Inflammatory macrophage treated with lipopolysaccharide for 4 hours (primary cell): ENCODE data around the gene TEX30.

Source experiments
- DNase-seq: peaks from one replicate; pipeline ENCODE4 v3.0.0-alpha.2; 2020

TEX30 gene

DNA sequence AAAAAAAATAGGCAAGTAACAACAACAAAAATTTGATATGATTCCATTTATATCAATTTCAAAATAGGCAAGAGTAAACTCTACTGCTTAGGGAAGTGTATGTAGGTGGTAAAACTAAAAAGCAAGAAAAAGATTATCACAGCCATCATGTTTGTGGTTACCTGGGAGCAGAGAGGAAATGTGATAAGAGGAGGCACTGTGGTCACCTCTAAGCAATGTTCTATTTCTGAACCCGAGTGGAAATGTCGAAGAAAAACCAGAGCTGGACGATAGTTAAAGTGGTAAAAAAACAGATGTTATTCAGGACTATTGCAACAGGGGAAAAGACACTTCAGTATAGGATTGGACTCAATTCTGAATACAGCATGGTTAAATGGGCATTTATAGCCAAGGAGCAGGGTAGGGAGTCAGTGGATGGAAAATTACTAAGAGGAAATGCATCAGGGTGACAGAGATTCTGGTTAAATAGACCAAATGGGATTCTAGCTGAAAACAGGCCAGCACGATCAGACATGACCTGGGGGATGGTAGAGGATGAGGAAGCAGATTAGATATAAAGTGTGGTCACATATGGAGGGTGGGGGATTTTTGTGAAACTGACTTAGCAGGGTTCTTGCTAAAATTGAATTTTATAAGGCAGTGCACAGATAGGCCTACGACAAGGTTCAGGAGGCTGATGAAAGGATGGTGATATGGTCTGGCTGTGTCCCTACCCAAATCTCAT lies 6.0 kb upstream of the TEX30 start:
- no peak for DNase-seq

DNA sequence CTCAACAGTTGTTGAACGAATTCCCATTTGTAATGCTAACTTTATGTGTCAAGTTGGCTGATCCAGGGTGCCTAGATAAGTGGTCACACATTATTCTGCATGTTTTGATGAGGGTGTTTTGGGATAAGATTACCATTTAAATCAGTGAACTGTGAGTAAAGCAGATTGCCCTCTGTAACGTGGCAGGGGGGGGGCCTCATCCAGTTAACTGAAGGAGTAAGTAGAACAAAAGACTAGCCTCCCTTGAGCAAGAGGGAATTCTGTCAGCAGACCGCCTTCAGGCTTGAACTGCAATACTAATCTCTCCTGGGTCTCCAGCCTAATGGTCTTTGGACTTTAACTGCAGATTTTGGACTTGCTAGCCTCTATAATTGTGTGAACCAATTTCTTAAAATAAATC lies 4.2 kb upstream of the TEX30 start:
- DNase-seq = no peak

DNA sequence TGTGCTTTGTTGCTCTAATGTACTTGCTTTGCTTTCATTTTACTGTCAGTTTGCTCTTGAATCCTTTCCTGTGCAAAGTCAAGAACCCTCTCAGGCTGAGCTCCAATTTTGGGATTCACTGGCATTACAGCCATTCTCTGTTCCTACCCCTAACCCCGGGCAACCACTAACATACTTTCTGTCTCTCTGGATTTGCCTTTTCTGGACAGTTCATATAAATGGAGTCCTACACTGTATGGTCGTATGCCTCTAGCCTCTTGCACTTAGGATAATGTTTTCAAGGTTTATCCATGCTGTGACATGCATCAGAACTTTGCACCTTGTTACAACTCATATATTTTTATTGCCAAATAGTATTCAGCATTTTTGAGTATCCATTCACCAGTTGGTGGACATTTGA lies 2.7 kb upstream of the TEX30 start:
- no peak for DNase-seq

DNA sequence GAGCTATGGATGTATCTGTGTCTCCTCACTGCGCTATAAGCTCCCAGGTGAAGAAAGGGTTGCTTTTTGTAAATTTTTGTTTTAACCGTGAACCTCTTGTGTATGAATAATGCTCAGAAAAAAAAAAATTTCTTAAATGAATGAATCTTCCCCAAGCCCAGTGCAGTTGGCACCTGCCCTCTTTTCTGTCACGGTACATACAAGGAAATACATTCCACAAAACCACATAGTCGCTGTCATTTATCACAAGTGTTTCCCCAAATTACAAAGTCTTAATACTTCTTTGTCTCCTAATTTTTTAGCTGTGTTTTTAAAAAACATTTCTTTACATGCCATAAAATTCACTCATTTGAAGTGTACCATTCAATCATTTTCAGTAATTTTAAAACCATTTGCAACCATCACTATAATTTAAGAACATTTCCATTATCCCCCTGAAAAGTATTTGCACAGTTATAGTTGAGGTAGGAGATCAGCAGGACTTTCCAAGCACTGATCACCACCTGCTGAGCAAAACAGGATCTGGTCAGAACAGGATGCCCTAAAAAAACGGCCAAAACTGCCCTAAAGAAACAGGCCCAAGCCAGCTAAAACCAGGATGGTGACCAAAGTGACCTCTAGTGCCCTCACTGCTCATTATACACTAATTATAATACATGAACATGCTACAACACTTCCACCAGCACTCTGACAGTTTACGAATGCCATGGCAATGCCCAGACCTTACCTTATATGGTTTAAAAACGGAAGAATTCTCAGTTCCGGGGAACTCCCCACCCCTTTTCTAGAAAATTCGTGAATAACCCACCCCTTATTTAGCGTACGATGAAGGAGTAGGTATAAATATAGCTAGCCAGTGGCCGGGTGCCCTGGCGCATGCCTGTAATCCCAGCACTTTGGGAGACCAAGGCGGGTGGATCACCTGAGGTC lies 1.3 kb upstream of the TEX30 start:
- DNase-seq = no peak

DNA sequence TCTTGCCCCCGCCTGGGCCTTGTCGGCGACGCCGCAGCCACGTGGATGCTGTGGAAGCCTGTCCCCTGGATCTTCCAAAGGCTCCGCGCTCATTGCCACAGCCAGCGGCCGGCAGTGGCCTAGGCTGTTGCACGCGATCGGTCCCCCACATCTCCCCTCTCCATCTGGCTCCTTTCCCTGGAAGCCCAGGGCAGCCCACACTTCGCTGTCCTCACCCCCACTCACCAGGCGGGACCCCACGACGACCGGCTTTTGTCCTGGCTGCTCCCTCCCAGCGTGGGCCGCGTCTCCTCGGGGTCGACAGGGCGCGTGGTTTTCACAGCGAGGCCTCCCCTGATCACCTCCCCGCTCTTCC lies 605 bp upstream of the TEX30 start:
- DNase-seq = no peak

DNA sequence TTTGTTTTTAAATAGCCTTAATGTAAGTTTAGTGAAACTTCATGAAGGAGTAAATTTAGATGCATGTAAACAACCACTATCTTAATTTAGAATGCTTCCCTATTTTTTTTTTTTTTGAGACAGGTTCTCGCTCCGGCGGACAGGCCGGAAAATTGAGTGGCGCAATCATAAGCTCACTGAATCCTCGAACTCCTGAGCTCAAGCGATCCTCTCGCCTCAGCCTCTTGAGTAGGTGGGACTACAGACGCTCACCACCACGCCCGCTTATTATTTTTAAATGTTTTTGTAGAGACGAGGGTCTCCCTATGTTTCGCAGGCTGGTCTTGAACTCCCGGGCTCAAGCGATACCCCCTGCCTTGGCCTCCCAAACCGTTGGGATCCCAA lies 1.6 kb downstream of the TEX30 start:
- DNase-seq = no peak

DNA sequence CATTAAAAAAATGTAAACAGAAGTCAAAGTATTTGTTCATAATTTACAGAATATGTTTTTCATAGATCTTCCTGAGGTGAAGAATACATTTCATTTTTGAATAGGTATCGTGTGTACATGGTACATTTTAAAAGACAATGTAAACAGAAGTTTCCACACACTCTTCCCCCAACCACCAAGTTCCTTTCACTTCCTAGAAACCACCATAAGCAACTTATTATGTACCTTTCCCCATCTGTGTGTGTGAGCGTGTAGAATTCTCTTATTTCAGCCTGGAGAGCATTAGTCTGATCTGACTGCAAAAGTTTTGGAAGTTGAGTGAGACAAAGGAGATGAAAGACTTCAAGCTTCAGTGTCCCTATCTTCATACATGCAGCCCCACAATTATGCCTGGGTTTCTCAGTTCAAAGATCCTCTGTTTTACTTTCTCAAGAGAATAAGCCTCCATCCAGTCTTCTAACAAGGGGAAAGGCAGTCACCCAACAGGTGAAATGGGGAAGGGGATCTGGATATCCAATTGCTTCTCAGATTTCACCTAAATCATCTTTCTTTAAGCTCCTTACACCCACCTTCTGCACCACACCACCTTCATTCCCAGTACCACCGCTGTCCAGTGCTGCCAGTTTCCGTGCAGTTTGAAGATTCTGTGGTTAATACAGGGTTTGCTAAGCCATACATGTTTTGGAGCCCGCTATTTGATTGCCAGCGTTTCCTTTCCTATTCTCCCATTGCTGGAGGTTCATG lies 2.1 kb downstream of the TEX30 start:
- DNase-seq = peak; percentile 17

DNA sequence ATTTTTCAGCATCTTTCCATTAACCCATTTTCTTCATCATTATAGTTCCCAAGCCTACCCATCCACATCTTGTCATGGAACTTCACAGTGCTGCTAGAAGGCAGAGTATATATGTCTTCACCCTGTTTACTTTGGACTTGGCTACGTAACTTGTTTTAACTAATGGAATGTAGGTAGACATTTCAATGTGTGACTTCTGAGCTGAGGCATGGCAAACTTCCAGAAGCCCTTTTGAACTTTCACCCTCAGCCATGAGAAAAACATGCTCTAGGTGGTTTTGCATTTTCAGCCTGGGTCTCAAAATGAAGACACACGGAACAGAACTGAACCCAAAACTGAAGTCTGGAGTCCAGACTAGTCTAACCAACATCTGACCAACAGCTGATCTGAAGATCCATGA lies 3.2 kb downstream of the TEX30 start:
- no peak for DNase-seq

DNA sequence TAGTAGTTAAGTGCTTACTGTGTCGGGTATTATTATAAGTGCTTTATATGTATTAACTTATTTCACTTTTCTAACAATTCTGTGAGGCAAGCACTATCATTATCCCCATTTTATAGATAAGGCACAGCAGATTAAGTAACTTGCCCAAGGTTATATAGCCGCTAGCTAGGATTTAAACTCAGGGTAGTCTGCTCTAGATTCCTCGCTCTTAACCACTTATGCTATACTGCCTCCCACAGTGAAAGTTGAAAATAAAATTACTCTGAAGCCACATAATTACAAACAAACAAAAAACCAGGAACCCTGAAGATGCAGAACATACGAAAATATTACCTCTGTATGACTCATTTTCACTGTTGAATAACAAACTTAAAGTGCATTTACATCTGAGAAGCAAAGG lies 3.9 kb downstream of the TEX30 start:
- DNase-seq = peak; percentile 2

DNA sequence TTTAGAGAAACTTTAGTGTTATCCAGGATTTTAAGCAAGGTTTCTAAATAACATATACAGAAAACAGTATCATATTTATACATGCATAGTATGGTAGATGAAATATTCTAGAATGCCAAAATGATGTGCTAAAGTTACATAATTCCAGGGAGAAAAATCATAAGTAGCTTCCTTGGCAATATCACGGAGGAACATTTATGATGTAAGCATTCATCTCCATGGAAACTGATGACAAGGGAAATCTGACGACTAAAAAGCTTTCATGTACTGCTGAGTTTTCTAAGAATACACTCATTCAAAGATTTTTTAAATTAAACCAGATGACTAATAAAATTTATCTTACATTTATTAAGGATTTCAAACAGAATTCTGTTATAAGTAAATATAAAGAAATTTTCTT lies 4.7 kb downstream of the TEX30 start:
- no peak for DNase-seq

DNA sequence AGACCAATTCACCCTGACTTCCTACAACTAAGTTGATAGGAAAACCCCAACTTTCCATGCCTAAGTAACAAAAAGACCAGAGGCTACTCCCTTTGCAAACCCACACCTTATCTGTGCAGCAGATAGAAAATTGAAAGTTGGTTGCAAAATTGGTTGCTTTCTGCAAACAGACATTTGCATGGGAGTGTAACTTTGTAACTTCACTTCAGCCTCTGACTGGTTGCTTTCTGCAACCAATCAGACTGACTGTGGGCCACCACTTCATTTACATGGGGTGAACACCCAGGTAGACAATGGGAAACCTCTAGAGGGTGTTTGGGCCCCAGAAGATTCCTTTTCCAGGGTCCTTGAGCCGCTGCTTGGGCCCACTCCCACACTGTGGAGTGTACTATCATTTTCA lies 9.8 kb downstream of the TEX30 start:
- no peak for DNase-seq

DNA sequence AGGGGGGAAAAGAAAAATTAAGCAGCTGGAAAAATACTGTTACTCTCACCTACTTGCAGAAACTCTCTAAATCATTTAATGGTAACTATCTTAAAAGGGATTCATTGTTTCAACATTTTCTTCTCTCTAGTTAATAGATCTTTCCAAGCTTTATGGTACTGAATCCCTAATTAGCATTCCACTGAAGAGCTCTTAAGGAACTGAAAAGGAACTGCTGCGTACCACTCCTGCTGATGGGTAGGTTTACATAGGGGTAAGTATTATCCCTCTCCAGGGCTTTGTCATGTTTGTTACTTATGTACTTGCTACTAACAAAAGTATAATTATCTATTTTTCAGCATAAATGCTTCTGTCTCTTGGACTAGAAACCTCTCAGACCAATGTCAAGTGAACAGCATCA lies 12.5 kb downstream of the TEX30 start:
- no peak for DNase-seq

DNA sequence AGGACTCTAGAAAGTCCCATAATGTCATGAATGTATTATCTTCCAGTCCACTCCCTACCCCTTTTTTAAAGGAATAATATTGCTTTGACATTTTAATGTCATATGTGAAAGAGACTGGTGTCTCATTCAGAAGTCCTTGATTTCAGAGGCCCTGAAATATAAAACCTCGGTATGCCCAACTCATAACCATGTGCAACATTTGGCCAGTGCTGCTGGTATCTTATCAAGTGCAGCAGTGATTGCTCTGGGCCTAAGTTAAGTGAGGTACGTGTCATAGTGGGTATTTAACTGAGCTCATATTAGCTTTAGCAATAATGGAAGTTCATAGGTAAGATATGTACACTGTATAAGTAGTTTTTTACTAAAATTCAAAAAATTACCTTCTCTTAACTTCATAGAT lies 14.7 kb downstream of the TEX30 start:
- DNase-seq = no peak

DNA sequence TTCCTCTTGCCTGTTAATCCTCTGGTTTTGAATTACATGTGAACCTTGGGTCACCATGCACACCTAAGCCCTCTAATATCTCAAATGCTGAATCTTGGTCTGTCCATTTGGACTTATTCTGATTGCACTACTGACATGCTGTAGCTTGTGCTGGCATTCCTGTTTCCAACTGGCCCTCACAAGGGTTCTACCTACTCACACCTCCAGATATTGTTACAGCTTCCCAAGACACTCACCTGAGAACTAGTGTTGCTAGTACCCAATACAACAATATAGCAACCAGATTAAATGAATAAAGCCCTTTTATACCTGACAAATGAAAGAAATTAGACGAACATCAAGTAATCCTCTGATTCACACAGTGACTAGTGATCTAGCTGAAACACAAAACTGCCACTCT lies 16.6 kb downstream of the TEX30 start:
- DNase-seq = no peak

DNA sequence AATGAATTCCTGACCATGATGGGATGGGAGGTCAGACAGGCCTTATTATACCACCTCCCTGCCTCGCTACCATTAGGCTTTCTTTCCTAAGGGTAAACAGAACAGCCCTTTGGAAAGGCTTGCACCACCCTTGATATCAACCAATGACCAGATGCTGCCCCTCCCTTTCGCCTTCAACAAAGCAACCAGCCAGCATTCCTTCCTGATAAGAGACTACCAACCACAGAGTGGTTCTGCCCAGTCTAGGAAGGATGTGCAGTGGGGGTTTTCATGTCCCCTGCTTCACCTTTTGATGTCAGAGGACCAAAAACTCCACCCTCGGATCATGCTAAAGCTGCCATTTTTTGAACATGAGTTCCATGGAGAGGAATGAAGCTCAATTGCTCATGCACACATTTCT lies 21.7 kb downstream of the TEX30 start:
- DNase-seq = no peak

DNA sequence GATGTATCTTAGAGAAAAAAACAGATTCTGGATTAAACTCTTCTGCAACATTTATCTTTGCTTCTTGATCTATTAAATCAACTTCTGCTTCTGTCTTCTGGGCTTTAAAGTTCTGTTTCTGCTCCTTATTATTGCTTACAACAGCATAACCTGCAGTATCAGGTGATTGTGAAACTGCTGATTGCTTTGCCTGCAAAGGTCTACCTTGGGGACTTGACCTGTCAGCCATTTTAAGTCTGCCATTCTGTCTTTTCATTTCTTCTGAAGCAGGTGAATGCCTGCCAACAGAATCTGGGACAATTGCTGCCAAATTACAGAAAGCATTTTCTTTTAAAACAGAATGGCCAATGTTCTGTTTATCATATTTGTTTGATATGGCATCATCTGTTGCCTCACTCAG lies 31.1 kb downstream of the TEX30 start:
- no peak for DNase-seq

DNA sequence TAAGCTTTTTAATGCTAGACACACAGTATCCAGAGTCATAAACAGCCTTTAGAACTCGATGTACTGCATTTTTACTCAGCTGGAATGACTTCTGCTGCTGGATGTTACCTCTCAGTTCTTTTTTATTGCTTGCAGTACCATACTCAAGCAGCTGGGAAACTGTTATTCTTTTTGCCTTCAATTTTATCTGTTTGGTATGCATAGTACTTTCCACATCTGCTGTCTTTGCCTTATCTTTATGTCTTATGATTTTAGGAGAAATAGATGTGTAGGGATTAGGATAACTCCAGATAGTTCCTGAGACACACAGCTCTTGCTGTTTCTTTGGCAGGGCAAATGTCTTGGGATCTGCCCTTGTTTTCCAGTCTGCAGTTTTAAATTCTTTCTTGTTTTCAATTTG lies 31.5 kb downstream of the TEX30 start:
- no peak for DNase-seq

DNA sequence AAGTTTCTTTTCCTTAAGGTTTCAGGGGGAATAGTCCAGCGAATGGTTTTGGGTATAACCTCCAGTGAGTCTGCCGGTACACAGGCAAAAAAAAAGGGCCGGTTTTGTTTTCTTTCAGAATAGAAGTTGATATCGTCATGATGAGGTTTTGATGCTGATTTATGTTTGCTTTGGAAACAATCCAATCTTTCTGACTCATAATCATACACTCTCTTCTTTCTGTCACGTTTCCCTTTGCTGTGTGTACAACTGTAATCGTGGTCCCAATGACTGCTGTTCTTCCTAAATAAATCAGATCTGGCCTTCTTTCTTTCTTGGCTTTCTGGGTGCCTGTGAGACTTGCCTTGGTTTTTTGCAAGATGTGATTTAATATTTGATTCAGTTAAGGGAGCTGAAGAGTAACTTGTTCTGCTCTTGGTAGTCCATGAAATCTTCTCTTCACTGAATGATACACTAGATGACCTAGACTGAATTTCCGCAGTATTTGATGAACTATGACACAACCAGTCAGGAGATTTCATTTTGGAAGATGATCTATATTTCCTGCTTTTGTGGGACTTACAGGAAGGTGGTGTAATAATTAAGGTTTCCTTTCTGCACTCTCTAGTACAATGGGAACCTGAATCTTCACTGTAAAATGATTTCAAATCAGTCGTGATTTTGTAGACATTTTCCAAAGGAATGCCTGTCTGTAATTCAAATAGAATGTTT lies 43.9 kb downstream of the TEX30 start:
- DNase-seq = peak; percentile 70

DNA sequence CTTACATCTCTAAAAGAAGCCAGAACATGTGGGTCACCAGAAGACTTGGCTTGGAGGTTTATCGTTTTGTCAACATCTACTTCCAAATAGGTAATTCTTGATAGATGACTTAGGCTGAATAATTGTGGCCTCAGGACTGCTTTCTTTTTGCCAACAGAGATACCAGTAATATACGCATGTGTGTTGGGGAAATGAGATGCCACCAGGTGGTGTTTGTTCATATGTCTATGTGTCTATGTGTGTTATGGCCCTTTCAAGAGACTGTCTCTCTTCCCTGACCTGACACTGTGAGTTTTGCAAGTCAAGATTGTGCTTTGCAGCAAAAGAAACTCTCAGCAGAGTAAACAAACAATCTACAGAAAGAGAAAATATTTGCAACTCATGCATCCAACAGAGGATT lies 47.2 kb downstream of the TEX30 start:
- no peak for DNase-seq

DNA sequence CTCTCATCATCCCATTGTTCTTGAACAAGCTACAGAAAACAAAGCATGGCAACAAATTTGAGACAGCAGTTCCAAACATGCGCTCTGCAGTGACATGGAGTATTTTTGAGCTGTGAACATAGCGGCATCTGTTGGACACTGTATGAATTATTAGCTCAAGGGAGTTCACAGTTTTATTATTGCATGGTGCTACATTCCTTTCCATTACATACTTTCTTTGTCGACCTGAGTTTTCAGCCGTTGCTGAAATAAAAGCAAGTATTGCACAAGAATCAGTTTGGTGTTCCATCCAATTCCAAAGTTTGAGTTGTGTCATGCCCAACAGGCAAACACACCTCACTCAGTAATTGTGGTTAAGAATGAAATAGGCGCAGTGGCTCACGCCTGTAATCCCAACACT lies 48.7 kb downstream of the TEX30 start:
- peak; percentile 7 for DNase-seq

DNA sequence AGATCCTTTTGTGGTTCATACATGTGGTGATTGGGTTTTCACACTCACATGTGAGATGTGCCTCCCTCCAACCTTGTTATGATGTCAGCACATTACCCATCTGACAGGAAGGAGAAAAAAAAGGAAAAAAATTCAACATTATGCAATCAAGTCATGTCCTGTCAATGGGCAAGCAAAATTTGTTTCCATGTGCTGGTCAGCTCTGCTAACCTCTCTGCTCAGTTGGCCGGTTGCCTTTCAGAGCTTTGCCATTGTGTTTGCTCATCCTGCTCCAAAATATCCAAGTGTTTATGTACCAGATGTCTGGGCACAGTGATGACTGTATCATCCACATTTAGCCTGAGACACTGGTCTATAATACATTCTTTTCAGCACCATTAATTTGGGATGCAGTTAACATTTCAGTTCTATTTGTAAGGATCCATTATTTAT lies 51.8 kb downstream of the TEX30 start:
- DNase-seq = peak; percentile 44

DNA sequence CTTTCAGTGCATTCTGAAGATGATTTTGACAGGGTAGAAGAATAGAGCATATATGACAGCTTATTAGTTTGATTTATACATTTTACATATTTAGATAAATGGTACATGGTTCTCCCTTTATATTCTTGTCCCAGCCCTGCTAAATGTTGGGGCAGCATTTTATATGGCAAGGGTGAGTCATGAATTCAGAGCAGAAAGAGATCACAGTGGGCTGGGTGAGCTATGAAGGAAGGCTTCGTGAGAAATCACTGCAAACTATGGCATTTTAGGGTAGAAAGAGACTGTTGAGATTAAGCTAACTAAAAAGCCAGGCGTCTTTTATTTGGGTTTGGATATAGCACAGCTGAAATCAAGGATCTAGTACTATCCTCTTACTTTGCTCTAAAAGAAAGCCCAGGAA lies 54.8 kb downstream of the TEX30 start:
- DNase-seq = no peak
